Body of pancreas (tissue), 4 donors: ENCODE measurements around the gene PSMD9. TPM values are rescaled to one million over a fixed set of nuclear protein-coding genes. Genes with fewer than 3 reads are reported as not detected.

Source experiments
- ATAC-seq: fragments of 150-250 bp; one replicate; pipeline ENCODE4 v1.9.1; 2016
- DNase-seq, 4 donors: peaks; one replicate each; pipeline ENCODE4 v3.0.0-alpha.2; 2019
- H3K27ac ChIP-seq, 4 donors: fragments of 200-600 bp; sonication (generic); 1 replicate in 3 of 4; 2 replicates in 1 of 4; pipeline versions ENCODE4 v1.5.1 to v1.6.1; 2016 to 2019; ENCODE audit warnings: mild to moderate bottlenecking in 1 of 4, mixed read lengths in 1 of 4, moderate library complexity in 1 of 4
- H3K27me3 ChIP-seq, 2 donors: fragments of 200-600 bp; sonication (generic); one replicate each; pipeline ENCODE4 v1.6.0; 2016; ENCODE audit warnings: mild to moderate bottlenecking in 1 of 2
- H3K36me3 ChIP-seq, 2 donors: fragments of 200-600 bp; sonication (generic); replicated peaks in 1 of 2; 2 replicates each; pipeline ENCODE4 v1.5.1; 2016; ENCODE audit warnings: low read depth in 2 of 2; ENCODE audit not compliant: insufficient read depth in 1 of 2
- H3K4me1 ChIP-seq: fragments of 200-600 bp; sonication (generic); one replicate; pipeline ENCODE4 v1.6.0; 2016
- H3K4me3 ChIP-seq, 2 donors: fragments of 200-600 bp; sonication (generic); 1 replicate in 1 of 2; 2 replicates in 1 of 2; pipeline ENCODE4 v1.5.1; 2016 to 2019
- H3K9me3 ChIP-seq, 3 donors: fragments of 200-600 bp; sonication (generic); 1 replicate in 2 of 3; 2 replicates in 1 of 3; pipeline ENCODE4 v1.5.1; 2016
- CTCF ChIP-seq, 7 experiments: fragments of 450-650 bp in 4 of 7; fragments of 200-600 bp in 3 of 7; sonication (generic) in 3 of 7; IDR thresholded peaks; one replicate each; pipeline ENCODE4 v1.5.1; 2016 to 2019; ENCODE audit warnings: antibody characterized with exemption in 7 of 7
- POLR2A ChIP-seq, 3 donors: fragments of 450-650 bp; IDR thresholded peaks; one replicate each; pipeline ENCODE4 v1.6.1; 2016; ENCODE audit warnings: antibody characterized with exemption in 3 of 3, mild to moderate bottlenecking in 2 of 3
- WGBS, 2 donors: methylation state at CpG; one replicate each; pipeline ENCODE4 v1.1.5; 2017; 5-methylcytosine and 5-hydroxymethylcytosine counted together
- intact Hi-C: fragments of 100-400 bp; cut with DNase I; formaldehyde crosslinking; loops from one replicate; pipeline ENCODE4 v1.15.1; 2023
- total RNA-seq, 2 donors: library from RNA; depleted of rRNA; stranded (reverse); fragments of >200 nt; gene quantifications; one replicate each; pipeline ENCODE4 v1.1.0, GENCODE V29; 2016

PSMD9 gene
- total RNA-seq, 2 donors from 2014 or later, result 23.1 to 42.3 TPM

DNA sequence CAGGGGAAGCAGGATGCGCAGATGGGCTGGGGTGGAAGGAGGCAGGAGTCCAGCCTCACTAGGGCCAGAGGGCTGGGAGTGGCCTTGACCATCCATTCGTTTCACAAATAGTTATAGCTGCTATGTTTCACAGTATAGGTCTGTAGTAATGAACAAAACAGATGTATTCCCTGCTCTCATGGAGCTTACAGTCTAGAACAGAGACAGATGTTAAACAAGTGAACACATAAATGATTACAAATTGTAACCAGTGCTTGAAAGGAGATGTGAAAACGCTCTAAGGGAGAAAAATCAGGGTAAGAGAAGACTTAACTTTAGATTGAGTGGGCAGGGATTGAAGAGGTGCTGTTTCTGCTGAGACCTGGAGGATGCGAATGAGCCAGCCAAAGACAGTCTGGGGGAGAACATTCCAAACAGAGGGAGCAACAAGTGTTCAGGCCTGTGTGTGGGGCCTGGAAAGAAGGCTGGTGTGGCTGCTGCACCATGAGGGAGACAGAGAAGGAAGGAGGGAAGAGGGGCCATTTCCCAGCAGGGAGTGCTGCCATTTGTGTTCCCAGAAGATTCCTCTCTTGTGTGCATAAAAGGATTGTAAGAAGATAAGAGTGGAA lies 44.4 kb downstream of the PSMD9 start:
- DNase-seq (no peak), ATAC-seq (no peak)
- 73 to 75% methylated on average over 4 of the region's 4 CpGs for WGBS, 2 donors
- Histone ChIP-seq H3K9me3 (no peaks in the 10 kb centered on the region), H3K4me3 (no peak overlapping the region), H3K36me3 (no peaks in the 10 kb centered on the region), H3K4me1 (no peaks in the 10 kb centered on the region), H3K27ac (no peak overlapping the region), H3K27me3 (no peaks in the 10 kb centered on the region)
- intact Hi-C loops, result no loop called here
- TF ChIP-seq CTCF (IDR thresholded peaks at IDR 0.05) (no peak), POLR2A (IDR thresholded peaks at IDR 0.05) (no peak)

DNA sequence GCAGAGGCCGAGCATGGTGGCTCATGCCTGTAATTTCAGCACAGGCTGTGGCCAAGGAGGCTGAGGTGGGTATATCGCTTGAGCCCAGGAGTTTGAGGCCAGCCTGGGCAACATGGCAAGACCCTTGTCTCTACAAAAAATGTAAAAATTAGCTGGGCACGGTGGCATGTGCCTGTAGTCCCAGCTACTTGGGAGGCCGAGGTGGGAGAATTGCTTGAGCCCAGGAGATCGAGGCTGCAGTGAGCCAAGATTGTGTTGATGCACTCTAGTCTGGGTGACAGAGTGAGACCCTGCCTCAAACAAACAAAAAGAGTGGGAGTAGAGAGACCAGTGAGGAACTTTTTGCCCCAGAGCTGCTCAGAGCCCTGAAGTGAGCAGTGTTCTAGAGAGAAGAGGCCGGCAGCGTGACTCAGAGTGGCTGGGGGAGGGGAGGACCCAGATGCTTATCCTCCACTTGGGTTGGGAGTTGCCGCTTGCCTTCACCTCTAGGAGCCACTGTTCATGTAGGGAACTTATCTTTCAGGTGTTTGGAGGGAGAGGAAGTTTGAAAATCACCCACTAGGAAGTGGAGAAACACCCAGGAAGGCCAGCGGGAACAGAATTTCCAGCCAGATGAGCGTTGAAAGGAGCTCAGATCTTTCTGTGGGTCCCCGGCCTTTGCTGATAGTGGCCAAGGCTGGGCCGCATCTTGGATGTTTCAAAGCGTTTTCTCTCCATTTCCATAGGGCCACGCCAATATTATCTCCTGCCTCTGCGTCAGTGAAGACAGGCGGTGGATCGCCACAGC lies 45.1 kb downstream of the PSMD9 start:
- ATAC-seq, result no peak
- intact Hi-C loops, result no loop called here
- 86 to 91% methylated on average over 17 of the region's 17 CpGs for WGBS, 2 donors
- DNase-seq, result no peak
- Histone ChIP-seq H3K27ac (no peak overlapping the region), H3K36me3 (no peaks in the 10 kb centered on the region), H3K27me3 (no peaks in the 10 kb centered on the region), H3K9me3 (no peaks in the 10 kb centered on the region), H3K4me3 (no peak overlapping the region), H3K4me1 (no peaks in the 10 kb centered on the region)
- TF ChIP-seq POLR2A (IDR thresholded peaks at IDR 0.05) (no peak), CTCF (IDR thresholded peaks at IDR 0.05) (no peak)

DNA sequence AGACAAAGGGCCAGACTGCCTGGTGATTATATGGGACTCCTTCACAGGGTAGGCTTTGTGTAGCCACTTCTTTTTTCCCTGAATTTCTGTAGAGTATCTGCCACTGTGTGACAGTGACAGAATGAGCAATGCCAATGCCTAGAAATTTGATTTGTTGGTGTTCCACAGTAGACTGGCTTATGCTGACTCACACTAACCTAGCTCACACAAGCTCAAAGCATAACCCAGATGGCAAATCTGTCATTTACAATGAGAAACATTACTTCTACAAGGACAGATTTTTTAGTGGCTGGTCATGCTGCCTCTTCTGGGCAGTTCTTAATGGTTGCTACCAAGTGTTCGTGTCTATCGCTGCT lies 45.7 kb downstream of the PSMD9 start:
- no peaks in the 10 kb centered on the region for H3K36me3 ChIP-seq
- intact Hi-C loops, result no loop called here
- no peaks in the 10 kb centered on the region for H3K9me3 ChIP-seq
- DNase-seq, result no peak
- no peak overlapping the region for H3K4me3 ChIP-seq
- no peaks in the 10 kb centered on the region for H3K4me1 ChIP-seq
- H3K27me3 ChIP-seq, result no peaks in the 10 kb centered on the region
- TF ChIP-seq POLR2A (IDR thresholded peaks at IDR 0.05) (no peak), CTCF (IDR thresholded peaks at IDR 0.05) (no peak)
- H3K27ac ChIP-seq, result no peak overlapping the region
- no peak for ATAC-seq
- 94 to 97% methylated on average over 2 of the region's 2 CpGs for WGBS, 2 donors

DNA sequence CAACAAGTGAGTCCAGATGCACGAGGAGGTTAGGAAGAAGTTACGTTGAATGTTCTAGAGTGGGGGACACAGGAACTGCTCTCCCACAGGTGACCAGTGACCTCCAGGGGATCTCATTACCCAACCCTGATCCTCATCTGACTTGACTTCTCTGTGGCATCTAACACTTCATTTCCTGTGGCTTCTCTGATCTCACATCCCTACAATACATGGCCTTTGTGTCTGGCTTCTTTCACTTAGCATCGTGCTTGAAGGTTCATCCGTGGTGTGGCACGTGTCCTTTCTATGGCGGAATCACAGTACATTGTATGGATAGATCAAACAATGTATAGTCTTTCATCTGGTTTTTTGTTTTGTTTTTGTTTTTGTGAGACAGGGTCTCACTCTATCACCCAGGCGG lies 49.1 kb downstream of the PSMD9 start:
- intact Hi-C loops, result no loop called here
- H3K27ac ChIP-seq, result no peak overlapping the region
- no peaks in the 10 kb centered on the region for H3K36me3 ChIP-seq
- no peak for ATAC-seq
- WGBS, 2 donors, result 90 to 93% methylated on average over 6 to 7 of the region's 7 CpGs
- no peak for DNase-seq
- no peak overlapping the region for H3K4me3 ChIP-seq
- H3K4me1 ChIP-seq, result no peaks in the 10 kb centered on the region
- no peak for TF ChIP-seq POLR2A (IDR thresholded peaks at IDR 0.05)
- TF ChIP-seq CTCF (IDR thresholded peaks at IDR 0.05), result no peak
- H3K9me3 ChIP-seq, result no peaks in the 10 kb centered on the region
- no peaks in the 10 kb centered on the region for H3K27me3 ChIP-seq

- no peak overlapping the region for H3K4me3 ChIP-seq
- H3K36me3 ChIP-seq, result no peaks in the 10 kb centered on the region
- H3K9me3 ChIP-seq, result no peaks in the 10 kb centered on the region
- intact Hi-C loops, result no loop called here
- WGBS, 2 donors, result 60 to 73% methylated on average over 7 of the region's 7 CpGs
- H3K27me3 ChIP-seq, result no peaks in the 10 kb centered on the region
- no peaks in the 10 kb centered on the region for H3K4me1 ChIP-seq
- ATAC-seq, result no peak
- TF ChIP-seq POLR2A (IDR thresholded peaks at IDR 0.05) (no peak), CTCF (IDR thresholded peaks at IDR 0.05) (no peak)
- no peak for DNase-seq
- H3K27ac ChIP-seq, result no peak overlapping the region
Observed at GRCh38 chr12:121939186-121939585, 50.6 kb downstream of the PSMD9 start.
